Measurements from ENCODE around the gene ANGPTL2. TPM values are rescaled to one million over a fixed set of nuclear protein-coding genes. Genes with fewer than 3 reads are reported as not detected.

The ANGPTL2 gene
- total RNA-seq, 1 experiment from 2014 or later: 0.20 TPM

DNA sequence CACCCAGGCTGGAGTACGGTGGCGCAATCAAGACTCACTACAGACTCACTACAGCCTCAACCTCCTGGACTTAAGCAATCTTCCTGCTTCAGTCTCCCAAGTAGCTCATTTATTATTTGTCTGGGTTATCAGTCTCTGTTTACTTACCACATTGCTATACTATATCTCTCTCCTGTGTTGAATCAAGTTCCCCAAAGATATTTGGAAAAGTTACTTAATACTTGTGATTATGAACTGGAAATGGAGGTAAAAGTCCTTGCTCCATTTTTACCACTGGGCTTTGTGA lies 55.6 kb downstream of the ANGPTL2 start:
- ChIA-PET POLR2A (no interaction called here), CTCF (no interaction called here), RAD21 (ENCODE audit: low non-redundant PET in 1 of 2, low total read pairs in 2 of 2, uncharacterized antibody in 2 of 2, unreplicated experiment in 2 of 2) (no interaction called here)
- ATAC-seq (no peak), DNase-seq (ENCODE audit: low read depth, low spot score) (no peak)
- H4K20me1 ChIP-seq (ENCODE audit: insufficient read depth): no peaks in the 10 kb centered on the region
- no peak overlapping the region for H2AFZ ChIP-seq (ENCODE audit: low read depth, low read length, poor library complexity, severe bottlenecking)
- TF ChIP-seq, protein P1, sequence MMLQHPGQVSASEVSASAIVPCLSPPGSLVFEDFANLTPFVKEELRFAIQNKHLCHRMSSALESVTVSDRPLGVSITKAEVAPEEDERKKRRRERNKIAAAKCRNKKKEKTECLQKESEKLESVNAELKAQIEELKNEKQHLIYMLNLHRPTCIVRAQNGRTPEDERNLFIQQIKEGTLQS (IDR thresholded peaks at IDR 0.05): no peak
- TF ChIP-seq POLR2A (IDR thresholded peaks at IDR 0.05; ENCODE audit: borderline replicate concordance, extremely low read depth, insufficient read depth, insufficient read length) (no peak), SRF (IDR thresholded peaks at IDR 0.05; ENCODE audit: low read depth) (no peak), EZH2 (IDR thresholded peaks at IDR 0.05) (no peak), POLR2AphosphoS5 (IDR thresholded peaks at IDR 0.05; ENCODE audit: low read depth, low read length) (no peak), YY1 (IDR thresholded peaks at IDR 0.05; ENCODE audit: extremely low read depth, insufficient replicate concordance, low read depth, low read length) (no peak), ELF1 (IDR thresholded peaks at IDR 0.05; ENCODE audit: borderline replicate concordance, low read depth) (no peak), SP1 (IDR thresholded peaks at IDR 0.05; ENCODE audit: low read depth) (no peak), JUND (IDR thresholded peaks at IDR 0.05) (no peak), ZFX (IDR thresholded peaks at IDR 0.05) (no peak)
- TF ChIP-seq, protein P2, sequence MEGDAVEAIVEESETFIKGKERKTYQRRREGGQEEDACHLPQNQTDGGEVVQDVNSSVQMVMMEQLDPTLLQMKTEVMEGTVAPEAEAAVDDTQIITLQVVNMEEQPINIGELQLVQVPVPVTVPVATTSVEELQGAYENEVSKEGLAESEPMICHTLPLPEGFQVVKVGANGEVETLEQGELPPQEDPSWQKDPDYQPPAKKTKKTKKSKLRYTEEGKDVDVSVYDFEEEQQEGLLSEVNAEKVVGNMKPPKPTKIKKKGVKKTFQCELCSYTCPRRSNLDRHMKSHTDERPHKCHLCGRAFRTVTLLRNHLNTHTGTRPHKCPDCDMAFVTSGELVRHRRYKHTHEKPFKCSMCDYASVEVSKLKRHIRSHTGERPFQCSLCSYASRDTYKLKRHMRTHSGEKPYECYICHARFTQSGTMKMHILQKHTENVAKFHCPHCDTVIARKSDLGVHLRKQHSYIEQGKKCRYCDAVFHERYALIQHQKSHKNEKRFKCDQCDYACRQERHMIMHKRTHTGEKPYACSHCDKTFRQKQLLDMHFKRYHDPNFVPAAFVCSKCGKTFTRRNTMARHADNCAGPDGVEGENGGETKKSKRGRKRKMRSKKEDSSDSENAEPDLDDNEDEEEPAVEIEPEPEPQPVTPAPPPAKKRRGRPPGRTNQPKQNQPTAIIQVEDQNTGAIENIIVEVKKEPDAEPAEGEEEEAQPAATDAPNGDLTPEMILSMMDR (IDR thresholded peaks at IDR 0.05 in 2 of 3, conservative IDR thresholded peaks at IDR 0.05 in 1 of 3; ENCODE audit: borderline replicate concordance in 1 of 3, insufficient read depth in 1 of 3, low read depth in 2 of 3, low read length in 2 of 3): no peak
- TF ChIP-seq, protein P3, sequence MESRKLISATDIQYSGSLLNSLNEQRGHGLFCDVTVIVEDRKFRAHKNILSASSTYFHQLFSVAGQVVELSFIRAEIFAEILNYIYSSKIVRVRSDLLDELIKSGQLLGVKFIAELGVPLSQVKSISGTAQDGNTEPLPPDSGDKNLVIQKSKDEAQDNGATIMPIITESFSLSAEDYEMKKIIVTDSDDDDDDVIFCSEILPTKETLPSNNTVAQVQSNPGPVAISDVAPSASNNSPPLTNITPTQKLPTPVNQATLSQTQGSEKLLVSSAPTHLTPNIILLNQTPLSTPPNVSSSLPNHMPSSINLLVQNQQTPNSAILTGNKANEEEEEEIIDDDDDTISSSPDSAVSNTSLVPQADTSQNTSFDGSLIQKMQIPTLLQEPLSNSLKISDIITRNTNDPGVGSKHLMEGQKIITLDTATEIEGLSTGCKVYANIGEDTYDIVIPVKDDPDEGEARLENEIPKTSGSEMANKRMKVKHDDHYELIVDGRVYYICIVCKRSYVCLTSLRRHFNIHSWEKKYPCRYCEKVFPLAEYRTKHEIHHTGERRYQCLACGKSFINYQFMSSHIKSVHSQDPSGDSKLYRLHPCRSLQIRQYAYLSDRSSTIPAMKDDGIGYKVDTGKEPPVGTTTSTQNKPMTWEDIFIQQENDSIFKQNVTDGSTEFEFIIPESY (IDR thresholded peaks at IDR 0.05; ENCODE audit: extremely low read depth, insufficient replicate concordance, low read length): no peak
- no peaks in the 10 kb centered on the region for H3K79me2 ChIP-seq (ENCODE audit: insufficient read depth, low read length)
- H3K4me3 ChIP-seq (replicated peaks in 1 of 2; ENCODE audit: low read depth in 1 of 2, low read length in 2 of 2): no peak overlapping the region
- no peaks in the 10 kb centered on the region for H3K27me3 ChIP-seq (ENCODE audit: insufficient read depth, low read length)
- H3K27ac ChIP-seq (ENCODE audit: low read depth, low read length): no peak overlapping the region
- H3K4me2 ChIP-seq (ENCODE audit: low read length): no peak overlapping the region
- intact Hi-C loops (cut with micrococcal nuclease): no loop called here
- H3K36me3 ChIP-seq (ENCODE audit: control insufficient read depth in 1 of 2, insufficient read depth in 2 of 2, low read length in 2 of 2): no peaks in the 10 kb centered on the region
- no peak overlapping the region for H3K9ac ChIP-seq (ENCODE audit: low read length)
- H3K9me3 ChIP-seq (ENCODE audit: control insufficient read depth in 1 of 2, insufficient read depth in 1 of 2, low read depth in 1 of 2, low read length in 2 of 2): no peaks in the 10 kb centered on the region; a peak in 1 of 4 replicates
- no peaks in the 10 kb centered on the region for H3K9me2 ChIP-seq (ENCODE audit: insufficient read depth)
- no TSS peak for BruUV-seq (replicated peaks)
- H3K4me1 ChIP-seq (ENCODE audit: control insufficient read depth in 1 of 2, insufficient read depth in 2 of 2, low read length in 2 of 2): peaks cover 7 to 28% of the 10 kb centered on the region in 2 experiments; a peak in 3 of 4 replicates

All from HCT116 (cell line).